ENCODE data around the gene BAZ2B. TPM values are rescaled to one million over a fixed set of nuclear protein-coding genes. Genes with fewer than 3 reads are reported as not detected.
"Not testable (repeated sequence)": the region's sequence is repeated elsewhere in the genome, so short reads cannot be mapped to it uniquely, and the experiment has no call there.

Gene BAZ2B
- total RNA-seq, 2 donors from 2014 or later, result 16.8 to 19.7 TPM

- peaks cover 0 to 7% of the 10 kb centered on the region in 2 donors for H3K9me3 Mint-ChIP-seq
- peaks cover 0 to 4% of the 10 kb centered on the region in 2 donors for H3K36me3 Mint-ChIP-seq (ENCODE audit: insufficient read depth in 2 of 2)
Measured at GRCh38 chr2:159635006-159635789, 18.9 kb upstream of the BAZ2B start.

DNA sequence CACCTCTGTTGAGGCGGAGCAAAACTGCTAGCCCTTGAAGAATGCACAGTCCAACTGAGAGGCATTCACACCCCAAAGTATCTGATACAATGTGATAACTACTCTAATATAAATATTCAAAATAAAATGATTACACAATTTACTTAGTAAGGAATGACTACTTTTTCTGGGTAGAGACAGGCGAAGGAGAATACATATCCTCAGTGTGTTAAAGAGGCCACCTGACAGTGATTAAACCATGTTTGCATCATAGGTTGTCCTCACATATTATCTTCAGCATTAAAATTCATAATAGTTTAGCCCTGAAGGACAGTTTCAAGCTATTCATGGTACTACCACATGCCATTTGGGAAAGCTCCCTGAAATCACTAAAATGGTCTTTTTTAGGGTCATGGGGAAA lies 16.9 kb upstream of the BAZ2B start:
- no peak overlapping the region for H3K27ac Mint-ChIP-seq
- H3K36me3 Mint-ChIP-seq (ENCODE audit: insufficient read depth in 2 of 2), result peaks cover 1 to 2% of the 10 kb centered on the region in 2 donors
- DNase-seq, result no peak
- no peaks in the 10 kb centered on the region for H3K27me3 Mint-ChIP-seq (ENCODE audit: low read depth)
- no peak overlapping the region for H3K4me3 Mint-ChIP-seq
- H3K9me3 Mint-ChIP-seq, result peaks cover 0 to 3% of the 10 kb centered on the region in 2 donors
- no peaks in the 10 kb centered on the region for H3K4me1 Mint-ChIP-seq (ENCODE audit: low read depth)
- ATAC-seq (replicated peaks in 1 of 2), result no peak

More at GRCh38 chr2:159635006-159635789, 18.9 kb upstream of the BAZ2B start:
- no peak overlapping the region for H3K4me3 Mint-ChIP-seq
- H3K27ac Mint-ChIP-seq, result no peak overlapping the region
- ATAC-seq (replicated peaks in 1 of 2), result no peak
- H3K4me1 Mint-ChIP-seq (ENCODE audit: low read depth), result no peaks in the 10 kb centered on the region
- H3K27me3 Mint-ChIP-seq (ENCODE audit: low read depth), result no peaks in the 10 kb centered on the region
- no peak for DNase-seq

DNA sequence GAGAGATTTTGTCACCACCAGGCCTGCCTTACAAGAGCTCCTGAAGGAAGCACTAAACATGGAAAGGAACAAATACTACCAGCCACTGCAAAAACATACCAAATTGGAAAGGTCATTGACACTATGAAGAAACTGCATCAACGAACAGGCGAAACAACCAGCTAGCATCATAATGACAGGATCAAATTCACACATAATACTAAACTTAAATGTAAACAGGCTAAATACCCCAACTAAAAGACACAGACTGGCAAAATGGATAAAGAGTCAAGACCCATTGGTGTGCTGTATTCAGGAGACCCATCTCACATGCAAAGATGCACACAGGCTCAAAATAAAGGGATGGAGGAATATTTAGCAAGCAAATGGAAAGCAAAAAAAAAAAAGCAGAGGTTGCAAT lies 9.3 kb upstream of the BAZ2B start:
- ATAC-seq (replicated peaks in 1 of 2); DNase-seq; H3K27ac Mint-ChIP-seq; H3K36me3 Mint-ChIP-seq (ENCODE audit: insufficient read depth in 2 of 2); H3K4me1 Mint-ChIP-seq (ENCODE audit: low read depth); H3K4me3 Mint-ChIP-seq; H3K27me3 Mint-ChIP-seq (ENCODE audit: low read depth); H3K9me3 Mint-ChIP-seq: not testable (repeated sequence)

GRCh38 chr2:159623436-159623835 lies 7.1 kb upstream of the BAZ2B start:
- DNase-seq, result no peak
- no peak for ATAC-seq (replicated peaks in 1 of 2)
- Mint-ChIP-seq H3K27me3 (ENCODE audit: low read depth) (no peaks in the 10 kb centered on the region), H3K4me1 (ENCODE audit: low read depth) (no peaks in the 10 kb centered on the region), H3K9me3 (peaks cover 0 to 4% of the 10 kb centered on the region in 2 donors), H3K4me3 (no peak overlapping the region), H3K27ac (no peak overlapping the region), H3K36me3 (ENCODE audit: insufficient read depth in 2 of 2) (peaks cover 0 to 2% of the 10 kb centered on the region in 2 donors)

- ATAC-seq (replicated peaks in 1 of 2) (no peak), DNase-seq (no peak)
- Mint-ChIP-seq H3K36me3 (ENCODE audit: insufficient read depth in 2 of 2) (peaks cover 0 to 2% of the 10 kb centered on the region in 2 donors), H3K4me3 (no peak overlapping the region), H3K27ac (no peak overlapping the region), H3K4me1 (ENCODE audit: low read depth) (no peaks in the 10 kb centered on the region), H3K9me3 (peaks cover 0 to 2% of the 10 kb centered on the region in 2 donors), H3K27me3 (ENCODE audit: low read depth) (no peaks in the 10 kb centered on the region)
Measured at GRCh38 chr2:159622966-159623365, 6.6 kb upstream of the BAZ2B start.

DNA sequence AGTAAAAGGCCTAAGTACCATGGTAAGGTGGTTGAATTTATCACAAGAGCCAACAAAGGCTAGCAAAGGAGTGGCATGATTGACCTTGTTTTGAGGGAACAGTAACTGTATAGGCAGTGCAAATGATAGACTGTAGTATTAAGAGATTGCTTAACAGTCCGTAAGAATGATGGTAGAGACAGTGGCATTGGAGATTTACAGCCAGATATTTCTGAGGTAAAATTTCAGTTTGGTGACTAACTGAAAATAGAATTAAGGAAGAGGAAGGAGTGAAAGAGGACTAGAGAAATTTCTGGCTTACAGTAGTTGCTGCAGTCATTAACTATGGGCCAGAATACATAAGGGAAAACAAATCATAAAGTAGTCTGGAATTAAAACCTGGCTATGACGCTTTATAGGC lies 4.4 kb upstream of the BAZ2B start:
- Mint-ChIP-seq H3K27me3 (ENCODE audit: low read depth) (peaks cover 16% of the 10 kb centered on the region), H3K4me1 (ENCODE audit: low read depth) (peaks cover 6% of the 10 kb centered on the region), H3K4me3 (no peak overlapping the region), H3K9me3 (no peaks in the 10 kb centered on the region), H3K27ac (no peak overlapping the region), H3K36me3 (ENCODE audit: insufficient read depth in 2 of 2) (peaks cover 0 to 1% of the 10 kb centered on the region in 2 donors)
- DNase-seq, result no peak
- no peak for ATAC-seq (replicated peaks in 1 of 2)

GRCh38 chr2:159617646-159618045 lies 1.3 kb upstream of the BAZ2B start:
- Mint-ChIP-seq H3K27me3 (ENCODE audit: low read depth) (peaks cover 30% of the 10 kb centered on the region), H3K27ac (no peak overlapping the region), H3K36me3 (ENCODE audit: insufficient read depth in 2 of 2) (peaks cover 1 to 3% of the 10 kb centered on the region in 2 donors), H3K4me1 (ENCODE audit: low read depth) (peaks cover 16% of the 10 kb centered on the region), H3K9me3 (no peaks in the 10 kb centered on the region), H3K4me3 (no peak overlapping the region)
- DNase-seq (no peak), ATAC-seq (replicated peaks in 1 of 2) (no peak)

DNA sequence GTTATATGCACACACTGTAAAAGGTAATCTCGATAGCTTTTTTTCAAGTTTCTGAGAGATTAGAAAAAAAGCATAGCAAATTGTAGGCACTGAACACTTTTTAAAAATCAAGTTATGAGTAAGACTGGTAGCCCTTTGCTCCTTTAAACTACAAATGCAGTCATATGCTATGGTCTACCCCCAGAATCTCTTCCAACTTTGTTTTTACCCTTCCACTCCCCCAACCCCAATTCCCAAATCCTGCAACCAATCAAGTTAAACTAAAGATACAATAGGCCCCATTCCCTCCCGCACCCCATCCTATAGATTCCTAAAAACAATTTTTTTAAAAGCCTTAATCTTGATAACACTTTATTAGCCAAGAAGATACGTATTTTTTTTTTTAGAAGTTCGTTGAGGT lies 752 bp upstream of the BAZ2B start:
- Mint-ChIP-seq H3K36me3 (ENCODE audit: insufficient read depth in 2 of 2) (peaks cover 1 to 3% of the 10 kb centered on the region in 2 donors), H3K4me1 (ENCODE audit: low read depth) (peaks cover 16% of the 10 kb centered on the region), H3K4me3 (no peak overlapping the region), H3K27me3 (ENCODE audit: low read depth) (peaks cover 30% of the 10 kb centered on the region), H3K9me3 (no peaks in the 10 kb centered on the region), H3K27ac (no peak overlapping the region)
- DNase-seq (no peak), ATAC-seq (replicated peaks in 1 of 2) (no peak)

- peaks cover 30% of the 10 kb centered on the region for H3K27me3 Mint-ChIP-seq (ENCODE audit: low read depth)
- no peaks in the 10 kb centered on the region for H3K9me3 Mint-ChIP-seq
- H3K4me1 Mint-ChIP-seq (ENCODE audit: low read depth), result peaks cover 16% of the 10 kb centered on the region
- peak; percentile 84 to 88 for ATAC-seq (replicated peaks in 1 of 2)
- peak overlapping the region; percentile 79 for H3K27ac Mint-ChIP-seq
- H3K4me3 Mint-ChIP-seq, result peak overlapping the region; percentile 84 to 91
- DNase-seq, result peak; percentile 49 to 68
- peaks cover 1 to 3% of the 10 kb centered on the region in 2 donors for H3K36me3 Mint-ChIP-seq (ENCODE audit: insufficient read depth in 2 of 2)
Measured at GRCh38 chr2:159615367-159616285, 722 bp downstream of the BAZ2B start.

GRCh38 chr2:159614534-159615366 lies 1.6 kb downstream of the BAZ2B start:
- H3K27me3 Mint-ChIP-seq (ENCODE audit: low read depth), result peaks cover 30% of the 10 kb centered on the region

DNA sequence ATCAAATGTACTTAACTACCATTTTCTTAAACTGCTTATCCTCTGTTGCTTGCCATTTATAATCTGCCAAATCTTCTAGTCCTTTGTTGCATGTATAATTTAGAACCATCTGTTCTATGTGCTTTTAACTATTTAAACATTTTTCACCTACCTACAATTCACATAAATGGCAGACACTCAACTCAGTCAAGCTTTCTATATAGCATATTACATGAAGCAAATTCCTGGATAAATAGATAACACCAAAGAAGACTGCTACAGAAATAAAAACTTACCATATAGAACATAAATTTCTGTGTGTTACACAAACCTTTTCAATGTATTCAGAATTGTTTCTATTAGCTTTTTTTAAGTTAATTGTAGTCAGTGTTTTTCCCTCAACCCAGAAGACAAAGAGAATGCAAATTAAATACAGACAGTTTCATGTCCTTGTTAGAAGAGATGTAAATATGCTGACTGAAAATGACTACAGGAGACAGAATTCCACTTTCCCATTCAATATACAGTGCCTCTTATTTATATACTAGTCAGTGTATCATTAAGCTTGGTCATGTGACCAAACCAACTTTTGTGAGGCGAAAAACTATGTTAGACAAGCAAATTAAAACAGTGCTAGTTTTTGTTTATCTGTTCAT lies 2.6 kb downstream of the BAZ2B start:
- Mint-ChIP-seq H3K9me3 (no peaks in the 10 kb centered on the region), H3K4me1 (ENCODE audit: low read depth) (peaks cover 16% of the 10 kb centered on the region), H3K36me3 (ENCODE audit: insufficient read depth in 2 of 2) (peaks cover 1 to 3% of the 10 kb centered on the region in 2 donors), H3K27me3 (ENCODE audit: low read depth) (peaks cover 30% of the 10 kb centered on the region), H3K4me3 (no peak overlapping the region), H3K27ac (no peak overlapping the region)
- DNase-seq, result no peak
- no peak for ATAC-seq (replicated peaks in 1 of 2)

More at GRCh38 chr2:159614534-159615366, 1.6 kb downstream of the BAZ2B start:
- Mint-ChIP-seq H3K9me3 (no peaks in the 10 kb centered on the region), H3K36me3 (ENCODE audit: insufficient read depth in 2 of 2) (peaks cover 1 to 3% of the 10 kb centered on the region in 2 donors), H3K4me1 (ENCODE audit: low read depth) (peaks cover 16% of the 10 kb centered on the region), H3K4me3 (peak overlapping the region; percentile 84 to 91), H3K27ac (peak overlapping the region; percentile 22)
- ATAC-seq (replicated peaks in 1 of 2) (no peak), DNase-seq (no peak)

DNA sequence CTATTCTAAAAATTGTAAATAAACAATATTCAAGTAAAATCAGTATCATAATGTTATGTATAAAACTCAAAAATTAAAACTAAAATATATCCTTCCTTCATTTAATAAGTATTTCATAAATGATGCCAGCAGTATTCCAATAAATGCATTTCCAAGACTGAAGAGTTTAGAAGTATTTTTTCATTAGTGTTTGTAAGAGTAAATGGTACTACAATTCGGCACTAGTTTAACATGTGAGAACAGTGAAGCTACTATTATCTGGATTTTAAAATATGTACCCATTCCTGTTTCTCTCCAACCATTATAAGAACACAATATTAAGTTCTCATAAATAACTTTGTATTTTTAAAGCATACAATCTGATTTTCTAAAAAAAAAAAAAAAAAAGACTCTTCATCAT lies 3.3 kb downstream of the BAZ2B start:
- Mint-ChIP-seq H3K27me3 (ENCODE audit: low read depth) (peaks cover 30% of the 10 kb centered on the region), H3K9me3 (no peaks in the 10 kb centered on the region), H3K36me3 (ENCODE audit: insufficient read depth in 2 of 2) (peaks cover 1 to 3% of the 10 kb centered on the region in 2 donors), H3K27ac (no peak overlapping the region), H3K4me1 (ENCODE audit: low read depth) (peaks cover 16% of the 10 kb centered on the region), H3K4me3 (no peak overlapping the region)
- ATAC-seq (replicated peaks in 1 of 2) (no peak), DNase-seq (no peak)
